Measurements from ENCODE around the gene DAB2IP. TPM values are rescaled to one million over a fixed set of nuclear protein-coding genes. Genes with fewer than 3 reads are reported as not detected.

The DAB2IP gene
- total RNA-seq, 1 donor from 2014 or later: 81.6 TPM

DNA sequence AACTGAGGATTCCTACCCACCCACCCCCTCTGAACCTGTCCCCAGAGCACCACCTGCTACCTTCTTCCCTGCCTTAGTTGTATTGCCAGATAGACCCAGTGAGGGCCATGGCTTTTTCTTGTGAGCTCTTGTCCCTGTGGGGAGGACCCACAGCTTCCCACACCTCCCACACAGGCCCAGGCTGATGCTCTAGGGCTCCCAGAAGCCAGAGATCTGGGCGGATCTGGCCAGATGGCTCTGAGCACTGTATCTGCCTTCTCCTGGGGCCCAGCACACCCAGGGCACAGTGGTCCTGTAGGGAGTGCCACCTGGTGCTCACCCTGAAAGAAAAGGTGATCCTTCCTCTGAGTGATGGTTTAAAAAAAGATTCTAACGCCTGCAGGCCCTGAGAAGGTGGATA lies 131.7 kb downstream of the DAB2IP start:
- peaks cover 3% of the 10 kb centered on the region for H3K4me1 ChIP-seq
- TF ChIP-seq, protein P1, sequence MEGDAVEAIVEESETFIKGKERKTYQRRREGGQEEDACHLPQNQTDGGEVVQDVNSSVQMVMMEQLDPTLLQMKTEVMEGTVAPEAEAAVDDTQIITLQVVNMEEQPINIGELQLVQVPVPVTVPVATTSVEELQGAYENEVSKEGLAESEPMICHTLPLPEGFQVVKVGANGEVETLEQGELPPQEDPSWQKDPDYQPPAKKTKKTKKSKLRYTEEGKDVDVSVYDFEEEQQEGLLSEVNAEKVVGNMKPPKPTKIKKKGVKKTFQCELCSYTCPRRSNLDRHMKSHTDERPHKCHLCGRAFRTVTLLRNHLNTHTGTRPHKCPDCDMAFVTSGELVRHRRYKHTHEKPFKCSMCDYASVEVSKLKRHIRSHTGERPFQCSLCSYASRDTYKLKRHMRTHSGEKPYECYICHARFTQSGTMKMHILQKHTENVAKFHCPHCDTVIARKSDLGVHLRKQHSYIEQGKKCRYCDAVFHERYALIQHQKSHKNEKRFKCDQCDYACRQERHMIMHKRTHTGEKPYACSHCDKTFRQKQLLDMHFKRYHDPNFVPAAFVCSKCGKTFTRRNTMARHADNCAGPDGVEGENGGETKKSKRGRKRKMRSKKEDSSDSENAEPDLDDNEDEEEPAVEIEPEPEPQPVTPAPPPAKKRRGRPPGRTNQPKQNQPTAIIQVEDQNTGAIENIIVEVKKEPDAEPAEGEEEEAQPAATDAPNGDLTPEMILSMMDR (IDR thresholded peaks at IDR 0.05): no peak
- no peak overlapping the region for H3K4me3 ChIP-seq
- no peak for ATAC-seq
- H3K36me3 ChIP-seq: peaks cover 51% of the 10 kb centered on the region
- H3K27ac ChIP-seq: no peak overlapping the region
- no peak for DNase-seq
- intact Hi-C loops (cut with DNase I): no loop called here
- H3K27me3 ChIP-seq: no peaks in the 10 kb centered on the region
- H3K9me3 ChIP-seq: no peaks in the 10 kb centered on the region

- TF ChIP-seq, protein P1 (IDR thresholded peaks at IDR 0.05): no peak
- Histone ChIP-seq H3K4me1 (peaks cover 3% of the 10 kb centered on the region), H3K27ac (no peak overlapping the region), H3K9me3 (no peaks in the 10 kb centered on the region), H3K4me3 (no peak overlapping the region), H3K27me3 (no peaks in the 10 kb centered on the region), H3K36me3 (peaks cover 48% of the 10 kb centered on the region)
- intact Hi-C loops (cut with DNase I): no loop called here
- ATAC-seq (no peak), DNase-seq (peak; percentile 63)
Measured at GRCh38 chr9:121783521-121784507, 132.4 kb downstream of the DAB2IP start.

DNA sequence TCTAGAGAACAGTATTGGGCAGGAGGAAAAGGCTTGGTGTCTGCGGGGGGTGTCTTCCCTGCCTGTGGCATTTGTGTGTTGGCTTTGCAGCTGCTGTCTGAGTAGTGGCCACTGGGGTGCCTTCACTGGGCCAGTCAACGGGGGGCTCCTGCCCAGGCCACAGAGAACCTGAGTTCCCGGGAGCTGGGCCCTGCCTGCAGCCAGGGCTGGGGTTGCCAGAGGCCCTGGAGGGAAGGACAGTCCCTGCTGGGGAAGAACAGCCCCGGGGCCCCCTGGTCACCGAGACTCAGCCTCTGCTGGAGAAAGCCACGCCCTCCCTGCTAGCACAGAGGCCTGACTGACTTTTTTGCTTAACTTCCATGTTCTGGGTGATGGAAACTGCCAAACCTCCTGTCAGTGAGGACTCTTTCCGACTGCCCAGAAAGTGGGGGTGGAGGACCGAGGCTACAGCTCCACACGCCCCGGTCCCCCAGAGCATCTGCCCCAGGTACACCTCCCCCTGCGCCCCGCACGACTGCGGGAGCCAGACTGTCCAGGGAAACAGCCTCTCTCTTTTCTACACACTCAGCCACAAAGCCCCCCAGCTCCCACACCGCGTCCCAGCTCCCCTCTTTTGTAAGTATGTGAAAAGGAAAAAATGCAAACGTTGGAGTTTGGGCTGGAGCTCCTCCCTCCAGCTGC lies 133.4 kb downstream of the DAB2IP start:
- TF ChIP-seq, protein P1 (IDR thresholded peaks at IDR 0.05): no peak
- H3K4me1 ChIP-seq: peaks cover under 1% of the 10 kb centered on the region
- ATAC-seq (no peak), DNase-seq (no peak)
- no peak overlapping the region for H3K27ac ChIP-seq
- no peak overlapping the region for H3K4me3 ChIP-seq
- no peaks in the 10 kb centered on the region for H3K9me3 ChIP-seq
- intact Hi-C loops (cut with DNase I): no loop called here
- H3K27me3 ChIP-seq: no peaks in the 10 kb centered on the region
- peaks cover 43% of the 10 kb centered on the region for H3K36me3 ChIP-seq

DNA sequence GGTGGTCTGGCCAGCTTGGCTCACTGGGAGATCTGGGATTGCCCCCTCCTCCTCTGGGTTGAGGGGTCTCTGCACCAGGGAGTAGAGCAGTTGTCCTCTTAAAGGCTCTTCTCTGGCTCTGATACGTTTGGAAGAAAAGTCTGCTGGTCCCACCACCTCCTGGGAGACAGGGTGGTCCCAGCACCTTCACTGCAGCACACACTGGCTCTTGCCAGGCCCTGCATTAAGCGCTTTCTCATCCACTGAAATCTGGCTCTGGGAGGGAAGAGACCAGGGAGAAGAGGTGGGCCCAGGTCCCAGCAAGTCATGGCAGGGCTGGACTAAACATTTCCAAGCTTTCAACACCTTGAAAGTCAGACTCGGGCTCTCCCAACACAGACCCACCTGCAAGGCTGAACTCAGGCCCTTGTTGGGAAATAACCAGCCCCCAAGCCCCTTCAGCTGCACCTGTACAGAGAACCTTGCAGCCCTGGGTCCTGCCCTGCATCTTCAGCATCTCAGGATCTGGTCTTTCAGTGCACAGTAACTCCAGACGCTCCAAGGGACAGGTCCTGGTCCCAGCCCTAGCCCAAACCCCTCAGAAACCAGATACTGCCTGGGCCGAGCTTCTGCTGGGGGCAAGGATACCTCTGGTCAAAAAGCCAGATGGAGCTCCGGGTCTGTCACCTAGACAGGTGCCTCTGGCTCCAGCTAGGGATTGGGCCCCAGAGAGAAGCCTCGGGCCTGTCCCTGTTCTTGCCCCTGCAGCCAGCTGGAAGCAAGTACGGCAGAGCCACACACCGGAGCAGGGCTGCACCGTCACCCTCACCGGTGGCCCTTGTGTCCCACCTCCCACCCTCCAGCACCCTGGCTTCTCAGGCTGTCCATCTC lies 134.5 kb downstream of the DAB2IP start:
- Histone ChIP-seq H3K9me3 (no peaks in the 10 kb centered on the region), H3K27ac (no peak overlapping the region), H3K4me1 (no peaks in the 10 kb centered on the region), H3K27me3 (no peaks in the 10 kb centered on the region), H3K36me3 (peaks cover 34% of the 10 kb centered on the region), H3K4me3 (no peak overlapping the region)
- ATAC-seq (peak; percentile 5), DNase-seq (no peak)
- intact Hi-C loops (cut with DNase I): no loop called here
- TF ChIP-seq, protein P1 (IDR thresholded peaks at IDR 0.05): no peak

DNA sequence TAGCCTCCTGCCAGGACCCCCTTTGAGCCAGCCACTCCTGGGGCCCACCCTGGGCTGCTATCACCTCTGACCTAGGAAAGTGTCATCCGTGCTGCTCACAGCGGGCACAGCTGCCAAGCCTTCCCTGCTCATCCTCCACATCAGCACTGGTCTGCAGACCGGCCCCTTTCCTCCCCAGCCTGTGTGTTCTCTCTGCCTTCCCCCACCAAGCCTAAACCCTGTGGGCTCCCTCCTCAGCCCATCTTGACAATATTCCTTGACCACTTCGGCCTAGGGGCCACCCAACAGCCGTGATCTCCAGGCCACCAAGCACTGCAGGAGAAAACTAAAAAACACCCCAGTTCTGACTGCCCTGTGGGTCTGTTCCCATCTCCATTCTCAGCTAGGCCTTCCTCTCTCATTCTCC lies 135.1 kb downstream of the DAB2IP start:
- Histone ChIP-seq H3K36me3 (peaks cover 28% of the 10 kb centered on the region), H3K4me1 (no peaks in the 10 kb centered on the region), H3K9me3 (no peaks in the 10 kb centered on the region), H3K27ac (no peak overlapping the region), H3K27me3 (no peaks in the 10 kb centered on the region), H3K4me3 (no peak overlapping the region)
- ATAC-seq (no peak), DNase-seq (no peak)
- TF ChIP-seq, protein P1 (IDR thresholded peaks at IDR 0.05): no peak
- intact Hi-C loops (cut with DNase I): no loop called here
